K562 (cell line): ENCODE results near the gene SLC35E1. TPM values are rescaled to one million over a fixed set of nuclear protein-coding genes. Genes with fewer than 3 reads are reported as not detected.

Experiments
- ATAC-seq: fragments of 200-7000 bp; cut with Tn5 transposase; 3 replicates; pipeline ENCODE4 v1.9.1; 2020; ENCODE audit warnings: moderate library complexity
- BruUV-seq: library from RNA; stranded (reverse); fragments of 400-500 nt; replicated peaks from 2 replicates; lab custom pipeline; 2021; lab: Mats Ljungman, UMichigan
- CTCF ChIA-PET: fragments of 300-600 bp; formaldehyde crosslinking; extraction: SDS; loops from one replicate; lab custom pipeline; 2021; ENCODE audit warnings: low intra/inter-chr PET ratio; lab: Yijun Ruan, JAX
- POLR2A ChIA-PET: fragments of 300-600, 350-650 bp; sonication (Branson Sonifier 250); formaldehyde crosslinking; extraction: SDS; loops from one replicate; lab custom pipeline; 2021; ENCODE audit warnings: antibody characterized with exemption, inconsistent platforms; lab: Yijun Ruan, JAX
- DNase-seq, 4 experiments: peaks; one replicate each; pipeline versions ENCODE4 v3.0.0 to v3.0.0-alpha.2; 2011 to 2018; ENCODE audit warnings: low spot score in 3 of 4, mixed read lengths in 3 of 4; ENCODE audit errors: extremely low read depth in 1 of 4
- FAIRE-seq: peaks from 2 replicates; lab custom pipeline; 2011; peaks lifted over from hg19 to GRCh38; lab: Jason Lieb, UNC
- H2AFZ ChIP-seq: 2 replicates; pipeline ENCODE4 v1.6.0; 2011; ENCODE audit warnings: low read depth, low read length, control low read depth, inconsistent platforms
- H3K27ac ChIP-seq: fragments of 200-600 bp; 3 replicates; pipeline ENCODE4 v1.8.0; 2011; ENCODE audit warnings: low read depth, mild to moderate bottlenecking, control low read depth, inconsistent platforms, low read length, moderate library complexity, mixed read lengths; ENCODE audit errors: extremely low read depth
- H3K27me3 ChIP-seq, 2 experiments: fragments of 300-600 bp in 1 of 2; 2 replicates in 1 of 2; 3 replicates in 1 of 2; pipeline versions ENCODE4 v1.6.0 to v1.8.0; 2011; ENCODE audit warnings: inconsistent platforms in 2 of 2, low read length in 2 of 2, mild to moderate bottlenecking in 1 of 2, mixed read lengths in 1 of 2, moderate library complexity in 1 of 2; ENCODE audit not compliant: control insufficient read depth in 2 of 2, insufficient read depth in 2 of 2
- H3K36me3 ChIP-seq: fragments of 300-600 bp; 3 replicates; pipeline ENCODE4 v1.8.0; 2011; ENCODE audit warnings: mild to moderate bottlenecking, low read length, inconsistent platforms; ENCODE audit not compliant: control insufficient read depth, insufficient read depth
- H3K4me1 ChIP-seq, 2 experiments: fragments of 200-600 bp in 1 of 2; replicated peaks in 1 of 2; 2 replicates in 1 of 2; 3 replicates in 1 of 2; pipeline versions ENCODE4 v1.5.1 to v1.8.0; 2011; ENCODE audit warnings: inconsistent platforms in 2 of 2, low read length in 2 of 2, mild to moderate bottlenecking in 1 of 2, mixed read lengths in 1 of 2, moderate library complexity in 1 of 2; ENCODE audit not compliant: control insufficient read depth in 2 of 2, insufficient read depth in 2 of 2
- H3K4me2 ChIP-seq: 2 replicates; pipeline ENCODE4 v1.6.1; 2011; ENCODE audit warnings: low read length, control low read depth, inconsistent platforms, mixed read lengths; ENCODE audit not compliant: insufficient read depth
- H3K4me3 ChIP-seq: fragments of 200-600 bp; sonication (generic), shearing (Covaris generic); 2 replicates; pipeline ENCODE4 v1.5.1; 2016; ENCODE audit warnings: control low read depth, inconsistent platforms
- H3K79me2 ChIP-seq: fragments of 200-600 bp; 3 replicates; pipeline ENCODE4 v1.8.0; 2011; ENCODE audit warnings: low read length, inconsistent platforms; ENCODE audit not compliant: control insufficient read depth, insufficient read depth
- H3K9ac ChIP-seq, 2 experiments: 2 replicates each; pipeline versions ENCODE4 v1.6.0 to v1.6.1; 2011; ENCODE audit warnings: low read depth in 2 of 2, low read length in 2 of 2, control low read depth in 1 of 2, inconsistent platforms in 1 of 2, mild to moderate bottlenecking in 1 of 2, mixed read lengths in 1 of 2; ENCODE audit not compliant: insufficient read depth in 1 of 2
- H3K9me1 ChIP-seq: one replicate; pipeline ENCODE4 v1.6.0; 2011; ENCODE audit warnings: inconsistent platforms, mild to moderate bottlenecking, low read length, moderate library complexity; ENCODE audit not compliant: control insufficient read depth, insufficient read depth
- H3K9me3 ChIP-seq: replicated peaks from 2 replicates; pipeline ENCODE4 v1.5.1; 2011; ENCODE audit warnings: low read depth, low read length, inconsistent platforms; ENCODE audit not compliant: control insufficient read depth, insufficient read depth
- H4K20me1 ChIP-seq: replicated peaks from 2 replicates; pipeline ENCODE4 v1.6.1; 2011; ENCODE audit warnings: low read length, inconsistent platforms, mixed read lengths; ENCODE audit not compliant: control insufficient read depth, insufficient read depth
- ADNP ChIP-seq: fragments of 200-800 bp; sonication (Bioruptor generic); IDR thresholded peaks from 2 replicates; pipeline ENCODE4 v1.6.1; 2016; ENCODE audit warnings: missing genetic modification characterization, missing compliant biosample characterization
- CBX8 ChIP-seq: fragments of 200-600 bp; sonication (generic); IDR thresholded peaks from 2 replicates; pipeline ENCODE4 v1.6.1; 2012; ENCODE audit warnings: borderline replicate concordance, mixed run types, low read depth, mild to moderate bottlenecking, moderate library complexity, mixed read lengths, low read length, control low read depth, inconsistent platforms; ENCODE audit not compliant: poor library complexity, severe bottlenecking; ENCODE audit errors: extremely low read depth
- HDAC2 ChIP-seq: fragments of 450-650 bp; IDR thresholded peaks from 2 replicates; pipeline ENCODE4 v1.6.1; 2016; ENCODE audit warnings: mild to moderate bottlenecking
- MCM5 ChIP-seq: fragments of 450-650 bp; IDR thresholded peaks from 2 replicates; pipeline ENCODE4 v1.6.1; 2016; ENCODE audit warnings: low read depth
- MEF2D ChIP-seq: conservative IDR thresholded peaks from 2 replicates; pipeline ENCODE4 v1.6.1; 2016; ENCODE audit warnings: low read depth, missing genetic modification characterization, missing compliant biosample characterization
- NEUROD1 ChIP-seq: fragments of 150-350 bp; IDR thresholded peaks from 2 replicates; pipeline ENCODE4 v1.6.1; 2014; ENCODE audit warnings: borderline replicate concordance, low read length, low read depth; ENCODE audit not compliant: partially characterized antibody
- PTRF ChIP-seq: fragments of 450-650 bp; IDR thresholded peaks from 2 replicates; pipeline ENCODE4 v1.6.1; 2016; ENCODE audit warnings: mild to moderate bottlenecking, missing genetic modification characterization, missing compliant biosample characterization
- RHOXF2B ChIP-seq: fragments of 250-450 bp; sonication (Bioruptor Pico); conservative IDR thresholded peaks from 2 replicates; pipeline ENCODE4 v1.5.1; 2021
- ZNF253 ChIP-seq: fragments of 250-450 bp; sonication (Bioruptor Pico); conservative IDR thresholded peaks from 2 replicates; pipeline ENCODE4 v1.6.1; 2021; ENCODE audit warnings: mild to moderate bottlenecking
- WGBS: fragments of 100-300 bp; shearing (Covaris generic); methylation state at CpG from one replicate; pipeline ENCODE4 v1.1.6; 2016; ENCODE audit warnings: low coverage, mixed read lengths; ENCODE audit not compliant: insufficient coverage; ENCODE audit errors: missing lambda C conversion rate; 5-methylcytosine and 5-hydroxymethylcytosine counted together
- in situ Hi-C: fragments of 300-500 bp; cut with MboI; formaldehyde crosslinking; loops from 4 replicates; pipeline ENCODE4 v1.15.0; 2018; ENCODE audit warnings: inconsistent platforms, mixed read lengths
- intact Hi-C: fragments of 100-400 bp; cut with micrococcal nuclease; formaldehyde crosslinking; loops from 2 replicates; pipeline ENCODE4 v1.14.2; 2022
- polyA plus RNA-seq, 8 experiments: library from polyadenylated mRNA; depleted of rRNA in 4 of 8; stranded (reverse) in 5 of 8; unstranded in 3 of 8; fragments of >200 nt; fragmentation: Nextera tagmentation in 2 of 8; fragmentation: Illumina TruSeq in 1 of 8; extraction: Ambion mirVana in 2 of 8; extraction: Trizol in 1 of 8; gene quantifications; 2 replicates each; pipeline versions ENCODE4 v1.2.1 to v1.2.3, GENCODE V29; 2011 to 2014; ENCODE audit warnings: inconsistent platforms in 1 of 8, missing spikeins in 1 of 8
- total RNA-seq, 7 experiments: library from RNA; depleted of rRNA in 6 of 7; stranded (reverse); fragments of >200 nt in 6 of 7; fragmentation: Illumina TruSeq in 2 of 7; extraction: Trizol in 2 of 7; gene quantifications; 2 replicates each; pipeline versions ENCODE4 v1.2.1 to v1.2.3, GENCODE V29; 2011 to 2021; ENCODE audit warnings: low replicate concordance in 1 of 7
- TF ChIP-seq, protein P1 (sequence below): sonication (generic); formaldehyde crosslinking; IDR thresholded peaks from 2 replicates; pipeline ENCODE4 v1.8.1; 2023; ENCODE audit warnings: mild to moderate bottlenecking, missing genetic modification reagents
- TF ChIP-seq, protein P2 (sequence below): sonication (generic); formaldehyde crosslinking; IDR thresholded peaks from 2 replicates; pipeline ENCODE4 v1.8.0; 2022; ENCODE audit warnings: missing genetic modification reagents, mild to moderate bottlenecking, borderline replicate concordance
- TF ChIP-seq, protein P3 (sequence below): fragments of 450-650 bp; IDR thresholded peaks from 2 replicates; pipeline ENCODE4 v1.7.0; 2016; ENCODE audit warnings: borderline replicate concordance
- TF ChIP-seq, protein P4 (sequence below): fragments of 450-650 bp; formaldehyde crosslinking; IDR thresholded peaks from 2 replicates; pipeline ENCODE4 v1.4.0; 2020; ENCODE audit warnings: mild to moderate bottlenecking, mixed read lengths

SLC35E1 gene
- total and polyA plus RNA-seq, 9 of the 15 experiments (the other 6 are each of a cell fraction or from before 2014, with no cell fraction given): 15.0 to 40.1 (median 25.7) TPM

DNA sequence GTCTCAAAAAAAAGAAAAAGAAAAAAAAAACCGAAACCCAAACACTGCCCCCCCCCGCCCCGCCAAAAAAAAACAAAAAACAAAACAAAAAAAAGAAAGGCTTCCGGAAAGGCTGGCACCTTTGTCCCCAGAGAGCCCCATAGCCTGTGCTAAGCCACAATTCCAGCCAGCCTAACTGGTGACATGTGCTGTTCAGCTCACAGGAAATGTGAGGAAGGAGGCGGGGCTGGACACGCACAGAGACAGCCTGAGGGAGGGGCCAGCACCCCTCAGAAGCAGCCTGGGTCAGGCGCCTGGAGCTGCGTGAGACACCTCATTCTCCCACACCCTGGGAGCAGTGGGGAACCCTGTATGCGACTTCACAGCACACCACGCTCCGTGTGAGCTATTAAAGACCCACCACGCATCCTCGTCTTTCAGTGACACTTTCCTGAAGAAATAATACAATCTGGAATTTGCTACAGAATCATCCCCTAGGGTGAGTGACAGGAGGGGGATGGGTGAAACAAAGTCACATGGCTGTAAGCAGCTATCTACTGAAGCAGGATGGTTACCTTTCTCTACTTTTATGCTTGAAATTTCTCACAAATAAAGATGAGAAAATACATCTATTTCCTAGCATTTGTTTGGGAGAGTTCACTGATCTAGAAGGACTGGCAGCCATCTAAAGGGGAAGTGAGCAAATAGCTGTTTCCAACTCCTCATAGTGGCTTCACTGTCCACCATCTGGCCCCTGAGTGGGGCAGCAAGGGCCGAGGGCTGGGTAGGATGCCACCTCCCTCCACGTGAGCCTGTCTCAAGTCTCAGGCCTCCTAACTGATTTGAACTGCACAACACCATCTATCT lies 12.3 kb upstream of the SLC35E1 start:
- peaks cover 74 to 87% of the 10 kb centered on the region in 2 experiments for H3K4me1 ChIP-seq
- H3K27ac ChIP-seq: peak overlapping the region; percentile 66
- ATAC-seq (peak; percentile 85), DNase-seq (peak; percentile 75 to 95 (median 84)), FAIRE-seq (peak; percentile 98)
- 2% methylated on average over 15 of the region's 15 CpGs for WGBS
- H3K9ac ChIP-seq: peak overlapping the region; percentile 49 to 85
- in situ Hi-C loops: no loop called here
- ChIA-PET POLR2A (interaction anchor here (0.6 to 1.6 kb wide), 11 partner anchors 9 to 69 kb away, joined by 3 to 8 read pairs (median 3); partner anchors contain the start of gene SLC35E1), CTCF (interaction anchor here (0.7 kb wide), 1 partner anchor 31 kb away, joined by 3 read pairs; no protein-coding TSS in a partner anchor)
- H4K20me1 ChIP-seq: peaks cover 28% of the 10 kb centered on the region
- no peaks in the 10 kb centered on the region for H3K9me3 ChIP-seq
- BruUV-seq: TSS peak; percentile 78
- intact Hi-C loops: no loop called here
- H3K36me3 ChIP-seq: peaks cover 30% of the 10 kb centered on the region; the same call in 2 of the 3 replicates
- H2AFZ ChIP-seq: peak overlapping the region; percentile 56
- H3K9me1 ChIP-seq: peaks cover 4% of the 10 kb centered on the region
- H3K4me3 ChIP-seq: peak overlapping the region; percentile 27
- no peaks in the 10 kb centered on the region; a peak in 1 of 5 replicates for H3K27me3 ChIP-seq
- peak overlapping the region; percentile 91 for H3K4me2 ChIP-seq
- H3K79me2 ChIP-seq: peaks cover 99% of the 10 kb centered on the region
- TF ChIP-seq, protein P1, sequence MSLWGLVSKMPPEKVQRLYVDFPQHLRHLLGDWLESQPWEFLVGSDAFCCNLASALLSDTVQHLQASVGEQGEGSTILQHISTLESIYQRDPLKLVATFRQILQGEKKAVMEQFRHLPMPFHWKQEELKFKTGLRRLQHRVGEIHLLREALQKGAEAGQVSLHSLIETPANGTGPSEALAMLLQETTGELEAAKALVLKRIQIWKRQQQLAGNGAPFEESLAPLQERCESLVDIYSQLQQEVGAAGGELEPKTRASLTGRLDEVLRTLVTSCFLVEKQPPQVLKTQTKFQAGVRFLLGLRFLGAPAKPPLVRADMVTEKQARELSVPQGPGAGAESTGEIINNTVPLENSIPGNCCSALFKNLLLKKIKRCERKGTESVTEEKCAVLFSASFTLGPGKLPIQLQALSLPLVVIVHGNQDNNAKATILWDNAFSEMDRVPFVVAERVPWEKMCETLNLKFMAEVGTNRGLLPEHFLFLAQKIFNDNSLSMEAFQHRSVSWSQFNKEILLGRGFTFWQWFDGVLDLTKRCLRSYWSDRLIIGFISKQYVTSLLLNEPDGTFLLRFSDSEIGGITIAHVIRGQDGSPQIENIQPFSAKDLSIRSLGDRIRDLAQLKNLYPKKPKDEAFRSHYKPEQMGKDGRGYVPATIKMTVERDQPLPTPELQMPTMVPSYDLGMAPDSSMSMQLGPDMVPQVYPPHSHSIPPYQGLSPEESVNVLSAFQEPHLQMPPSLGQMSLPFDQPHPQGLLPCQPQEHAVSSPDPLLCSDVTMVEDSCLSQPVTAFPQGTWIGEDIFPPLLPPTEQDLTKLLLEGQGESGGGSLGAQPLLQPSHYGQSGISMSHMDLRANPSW: no peak
- TF ChIP-seq, protein P2, sequence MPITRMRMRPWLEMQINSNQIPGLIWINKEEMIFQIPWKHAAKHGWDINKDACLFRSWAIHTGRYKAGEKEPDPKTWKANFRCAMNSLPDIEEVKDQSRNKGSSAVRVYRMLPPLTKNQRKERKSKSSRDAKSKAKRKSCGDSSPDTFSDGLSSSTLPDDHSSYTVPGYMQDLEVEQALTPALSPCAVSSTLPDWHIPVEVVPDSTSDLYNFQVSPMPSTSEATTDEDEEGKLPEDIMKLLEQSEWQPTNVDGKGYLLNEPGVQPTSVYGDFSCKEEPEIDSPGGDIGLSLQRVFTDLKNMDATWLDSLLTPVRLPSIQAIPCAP (CRISPR knock-in tag): no peak
- no peak for TF ChIP-seq CBX8
- peak; percentile 34 for TF ChIP-seq NEUROD1
- no peak for TF ChIP-seq MCM5
- TF ChIP-seq, protein P3, sequence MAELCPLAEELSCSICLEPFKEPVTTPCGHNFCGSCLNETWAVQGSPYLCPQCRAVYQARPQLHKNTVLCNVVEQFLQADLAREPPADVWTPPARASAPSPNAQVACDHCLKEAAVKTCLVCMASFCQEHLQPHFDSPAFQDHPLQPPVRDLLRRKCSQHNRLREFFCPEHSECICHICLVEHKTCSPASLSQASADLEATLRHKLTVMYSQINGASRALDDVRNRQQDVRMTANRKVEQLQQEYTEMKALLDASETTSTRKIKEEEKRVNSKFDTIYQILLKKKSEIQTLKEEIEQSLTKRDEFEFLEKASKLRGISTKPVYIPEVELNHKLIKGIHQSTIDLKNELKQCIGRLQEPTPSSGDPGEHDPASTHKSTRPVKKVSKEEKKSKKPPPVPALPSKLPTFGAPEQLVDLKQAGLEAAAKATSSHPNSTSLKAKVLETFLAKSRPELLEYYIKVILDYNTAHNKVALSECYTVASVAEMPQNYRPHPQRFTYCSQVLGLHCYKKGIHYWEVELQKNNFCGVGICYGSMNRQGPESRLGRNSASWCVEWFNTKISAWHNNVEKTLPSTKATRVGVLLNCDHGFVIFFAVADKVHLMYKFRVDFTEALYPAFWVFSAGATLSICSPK: no peak
- no peak for TF ChIP-seq RHOXF2B (CRISPR knock-in tag)
- TF ChIP-seq ADNP (tag): no peak
- TF ChIP-seq PTRF: no peak
- TF ChIP-seq, protein P4, sequence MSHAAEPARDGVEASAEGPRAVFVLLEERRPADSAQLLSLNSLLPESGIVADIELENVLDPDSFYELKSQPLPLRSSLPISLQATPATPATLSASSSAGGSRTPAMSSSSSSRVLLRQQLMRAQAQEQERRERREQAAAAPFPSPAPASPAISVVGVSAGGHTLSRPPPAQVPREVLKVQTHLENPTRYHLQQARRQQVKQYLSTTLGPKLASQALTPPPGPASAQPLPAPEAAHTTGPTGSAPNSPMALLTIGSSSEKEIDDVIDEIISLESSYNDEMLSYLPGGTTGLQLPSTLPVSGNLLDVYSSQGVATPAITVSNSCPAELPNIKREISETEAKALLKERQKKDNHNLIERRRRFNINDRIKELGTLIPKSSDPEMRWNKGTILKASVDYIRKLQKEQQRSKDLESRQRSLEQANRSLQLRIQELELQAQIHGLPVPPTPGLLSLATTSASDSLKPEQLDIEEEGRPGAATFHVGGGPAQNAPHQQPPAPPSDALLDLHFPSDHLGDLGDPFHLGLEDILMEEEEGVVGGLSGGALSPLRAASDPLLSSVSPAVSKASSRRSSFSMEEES (CRISPR knock-in tag): no peak
- TF ChIP-seq HDAC2: peak; percentile 75; the same call in 1 of the 2 replicates
- TF ChIP-seq MEF2D (tag): no peak
- no peak for TF ChIP-seq ZNF253 (CRISPR knock-in tag)
